Esophagus squamous epithelium (tissue), 4 donors: ENCODE results near the gene PGGHG.

Source experiments
- CTCF ChIP-seq, 6 experiments: fragments of 450-650 bp in 4 of 6; fragments of 200-600 bp in 2 of 6; sonication (generic) in 2 of 6; IDR thresholded peaks; one replicate each; pipeline ENCODE4 v1.5.1; 2016 to 2019; ENCODE audit warnings: antibody characterized with exemption in 6 of 6, mild to moderate bottlenecking in 4 of 6, moderate library complexity in 4 of 6
- POLR2A ChIP-seq, 4 donors: fragments of 450-650 bp; IDR thresholded peaks; one replicate each; pipeline ENCODE4 v1.6.1; 2017; ENCODE audit warnings: antibody characterized with exemption in 4 of 4, mild to moderate bottlenecking in 4 of 4, moderate library complexity in 3 of 4

DNA sequence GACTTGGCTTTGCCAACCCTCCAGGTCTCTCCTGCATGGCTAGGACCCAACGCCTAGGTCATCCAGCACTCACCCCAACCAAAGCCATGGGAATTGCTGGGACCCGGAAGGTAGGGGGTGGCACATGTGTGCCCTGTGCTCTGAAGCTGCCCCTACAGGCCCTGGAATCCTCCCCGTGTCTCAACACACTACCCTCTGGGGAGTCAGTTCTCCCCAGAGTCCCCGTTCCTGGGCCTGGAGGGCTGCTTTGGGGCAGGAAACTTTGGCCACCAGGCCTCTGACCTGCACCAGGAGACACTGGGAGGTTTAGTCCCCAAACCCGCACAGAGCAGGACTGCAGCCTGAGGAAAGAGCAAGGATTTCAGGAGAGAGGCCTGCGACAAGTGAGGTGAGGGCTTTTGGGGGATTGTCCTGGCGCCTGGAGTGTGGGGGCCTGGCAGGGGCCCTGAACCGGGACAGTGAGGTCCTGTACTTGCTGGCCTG, 24.4 kb downstream of the PGGHG start:
- TF ChIP-seq POLR2A (IDR thresholded peaks at IDR 0.05) = no peak
- no peak for TF ChIP-seq CTCF (IDR thresholded peaks at IDR 0.05)
